ENCODE results near the gene EML5. TPM values are rescaled to one million over a fixed set of nuclear protein-coding genes. Genes with fewer than 3 reads are reported as not detected.

The EML5 gene
- total RNA-seq, 2 experiments from 2014 or later: 2.8 to 3.1 TPM

DNA sequence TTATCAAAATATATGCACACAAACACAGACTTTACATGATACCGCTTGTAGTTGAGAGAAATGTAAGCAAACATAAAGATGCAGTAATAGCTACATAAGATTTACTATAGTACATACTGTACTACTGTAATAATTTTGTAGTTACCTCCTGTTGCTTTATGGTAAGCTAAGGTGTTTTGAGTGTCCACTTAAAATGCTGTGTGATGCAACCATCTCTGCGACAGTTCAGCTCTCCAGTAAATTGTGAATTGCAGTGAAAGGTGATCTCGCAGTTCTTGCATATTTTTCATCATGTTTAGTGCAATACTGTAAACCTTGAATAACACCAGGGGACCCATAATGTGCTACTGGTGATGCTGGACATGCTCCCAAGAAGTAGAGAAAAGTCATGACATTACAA, 208.3 kb downstream of the EML5 start:
- CTCF ChIA-PET: interaction anchor here (0.8 kb wide), 1 partner anchor 10 kb away, joined by 3 read pairs; no protein-coding TSS in a partner anchor
- Histone ChIP-seq H3K9me3 (ENCODE audit: control insufficient read depth in 1 of 2, insufficient read depth in 1 of 2, low read length in 2 of 2) (no peaks in the 10 kb centered on the region), H3K36me3 (ENCODE audit: insufficient read depth, low read length) (peaks cover 41% of the 10 kb centered on the region), H3K4me3 (ENCODE audit: low read length) (no peak overlapping the region), H3K4me1 (ENCODE audit: insufficient read depth, low read length) (no peaks in the 10 kb centered on the region), H3K27ac (ENCODE audit: low read depth in 1 of 2, low read length in 2 of 2) (no peak overlapping the region), H3K27me3 (ENCODE audit: control insufficient read depth in 1 of 2, insufficient read depth in 2 of 2, low read length in 2 of 2) (no peaks in the 10 kb centered on the region)
- no peaks in the 10 kb centered on the region for H3K9me3 Mint-ChIP-seq
- H3K36me3 Mint-ChIP-seq (ENCODE audit: low read depth): peaks cover 92% of the 10 kb centered on the region
- H3K4me3 Mint-ChIP-seq: no peak overlapping the region
- ATAC-seq (ENCODE audit: poor library complexity): no peak
- POLR2A ChIA-PET: no interaction called here
- H3K27ac Mint-ChIP-seq: no peak overlapping the region
- peaks cover 4% of the 10 kb centered on the region for H3K4me1 Mint-ChIP-seq (ENCODE audit: low read depth)
- DNase-seq: no peak
- intact Hi-C loops (cut with DNase I, micrococcal nuclease): no loop called here
- no peaks in the 10 kb centered on the region for H3K27me3 Mint-ChIP-seq
- TF ChIP-seq, protein P1, sequence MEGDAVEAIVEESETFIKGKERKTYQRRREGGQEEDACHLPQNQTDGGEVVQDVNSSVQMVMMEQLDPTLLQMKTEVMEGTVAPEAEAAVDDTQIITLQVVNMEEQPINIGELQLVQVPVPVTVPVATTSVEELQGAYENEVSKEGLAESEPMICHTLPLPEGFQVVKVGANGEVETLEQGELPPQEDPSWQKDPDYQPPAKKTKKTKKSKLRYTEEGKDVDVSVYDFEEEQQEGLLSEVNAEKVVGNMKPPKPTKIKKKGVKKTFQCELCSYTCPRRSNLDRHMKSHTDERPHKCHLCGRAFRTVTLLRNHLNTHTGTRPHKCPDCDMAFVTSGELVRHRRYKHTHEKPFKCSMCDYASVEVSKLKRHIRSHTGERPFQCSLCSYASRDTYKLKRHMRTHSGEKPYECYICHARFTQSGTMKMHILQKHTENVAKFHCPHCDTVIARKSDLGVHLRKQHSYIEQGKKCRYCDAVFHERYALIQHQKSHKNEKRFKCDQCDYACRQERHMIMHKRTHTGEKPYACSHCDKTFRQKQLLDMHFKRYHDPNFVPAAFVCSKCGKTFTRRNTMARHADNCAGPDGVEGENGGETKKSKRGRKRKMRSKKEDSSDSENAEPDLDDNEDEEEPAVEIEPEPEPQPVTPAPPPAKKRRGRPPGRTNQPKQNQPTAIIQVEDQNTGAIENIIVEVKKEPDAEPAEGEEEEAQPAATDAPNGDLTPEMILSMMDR (IDR thresholded peaks at IDR 0.05): no peak

- no peak for DNase-seq
Observed at GRCh38 chr14:88576222-88576621, 216.5 kb downstream of the EML5 start.

DNA sequence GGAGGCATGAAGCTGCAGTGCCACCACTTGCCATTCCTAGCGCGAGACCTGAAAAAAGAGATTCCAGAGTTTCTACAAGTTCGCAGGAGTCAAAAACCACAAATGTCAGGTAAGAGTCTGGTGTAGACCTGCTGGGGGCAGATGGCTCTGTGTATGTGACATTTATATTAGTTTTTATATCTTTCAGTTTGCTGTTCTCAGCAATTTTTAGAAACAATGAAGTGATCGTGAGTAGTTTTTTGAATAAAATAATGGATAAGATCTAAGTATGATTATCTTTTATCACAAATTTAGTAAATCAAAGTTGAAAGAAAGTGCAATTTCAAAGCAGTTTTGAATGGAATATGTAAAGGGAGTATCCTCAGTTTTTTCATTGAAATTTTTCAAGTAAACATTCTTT, 220.6 kb downstream of the EML5 start:
- Mint-ChIP-seq H3K9me3 (no peaks in the 10 kb centered on the region), H3K27me3 (no peaks in the 10 kb centered on the region), H3K4me1 (ENCODE audit: low read depth) (no peaks in the 10 kb centered on the region), H3K27ac (no peak overlapping the region), H3K36me3 (ENCODE audit: low read depth) (peaks cover 86% of the 10 kb centered on the region), H3K4me3 (no peak overlapping the region)
- Histone ChIP-seq H3K27ac (ENCODE audit: low read depth in 1 of 2, low read length in 2 of 2) (no peak overlapping the region), H3K4me1 (ENCODE audit: insufficient read depth, low read length) (no peaks in the 10 kb centered on the region), H3K36me3 (ENCODE audit: insufficient read depth, low read length) (peaks cover 82% of the 10 kb centered on the region), H3K9me3 (ENCODE audit: control insufficient read depth in 1 of 2, insufficient read depth in 1 of 2, low read length in 2 of 2) (no peaks in the 10 kb centered on the region), H3K4me3 (ENCODE audit: low read length) (no peak overlapping the region), H3K27me3 (ENCODE audit: control insufficient read depth in 1 of 2, insufficient read depth in 2 of 2, low read length in 2 of 2) (no peaks in the 10 kb centered on the region)
- TF ChIP-seq, protein P1 (IDR thresholded peaks at IDR 0.05): no peak
- ChIA-PET CTCF (no interaction called here), POLR2A (no interaction called here)
- intact Hi-C loops (cut with DNase I, micrococcal nuclease): no loop called here
- DNase-seq (no peak), ATAC-seq (ENCODE audit: poor library complexity) (no peak)

More at GRCh38 chr14:88576222-88576621, 216.5 kb downstream of the EML5 start:
- Mint-ChIP-seq H3K4me1 (ENCODE audit: low read depth) (no peaks in the 10 kb centered on the region), H3K27me3 (no peaks in the 10 kb centered on the region), H3K9me3 (no peaks in the 10 kb centered on the region), H3K4me3 (no peak overlapping the region), H3K36me3 (ENCODE audit: low read depth) (peaks cover 90% of the 10 kb centered on the region), H3K27ac (no peak overlapping the region)
- Histone ChIP-seq H3K4me1 (ENCODE audit: insufficient read depth, low read length) (no peaks in the 10 kb centered on the region), H3K4me3 (ENCODE audit: low read length) (no peak overlapping the region), H3K27ac (ENCODE audit: low read depth in 1 of 2, low read length in 2 of 2) (no peak overlapping the region), H3K27me3 (ENCODE audit: control insufficient read depth in 1 of 2, insufficient read depth in 2 of 2, low read length in 2 of 2) (no peaks in the 10 kb centered on the region), H3K36me3 (ENCODE audit: insufficient read depth, low read length) (peaks cover 79% of the 10 kb centered on the region), H3K9me3 (ENCODE audit: control insufficient read depth in 1 of 2, insufficient read depth in 1 of 2, low read length in 2 of 2) (no peaks in the 10 kb centered on the region)
- intact Hi-C loops (cut with DNase I, micrococcal nuclease): no loop called here
- TF ChIP-seq, protein P1 (IDR thresholded peaks at IDR 0.05): no peak
- POLR2A ChIA-PET: no interaction called here
- no peak for ATAC-seq (ENCODE audit: poor library complexity)
- CTCF ChIA-PET: no interaction called here
